ENCODE results near the gene LHCGR. TPM values are rescaled to one million over a fixed set of nuclear protein-coding genes. Genes with fewer than 3 reads are reported as not detected.

The LHCGR gene
- total RNA-seq, 1 experiment from 2014 or later = not detected

DNA sequence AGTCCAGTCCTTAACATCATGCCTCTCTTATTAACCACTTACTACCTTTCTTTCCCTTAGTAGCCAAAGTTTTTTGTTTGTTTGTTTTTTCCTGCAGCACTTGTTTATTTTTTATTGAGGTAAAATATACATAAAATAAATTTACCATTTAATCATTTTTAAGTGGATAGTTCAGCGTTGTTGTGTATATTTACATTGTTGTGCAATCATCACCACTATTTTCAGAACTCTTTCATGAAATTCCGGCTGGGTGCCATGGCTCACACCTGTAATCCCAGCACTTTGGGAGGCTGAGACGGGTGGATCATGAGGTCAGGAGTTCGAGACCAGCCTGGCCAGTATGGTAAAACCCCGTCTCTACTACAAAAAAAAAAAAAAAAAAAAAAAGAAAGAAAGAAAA lies 38.1 kb upstream of the LHCGR start:
- H3K27me3 ChIP-seq (replicated peaks; ENCODE audit: control insufficient read depth, insufficient read depth, low read length) = no peaks in the 10 kb centered on the region
- intact Hi-C loops (cut with micrococcal nuclease; ENCODE audit: unreplicated experiment) = no loop called here
- Mint-ChIP-seq H3K4me3 (ENCODE audit: unreplicated experiment) (no peak overlapping the region), H3K27me3 (ENCODE audit: insufficient read depth, unreplicated experiment) (peaks cover 3% of the 10 kb centered on the region), H3K9me3 (ENCODE audit: unreplicated experiment) (peaks cover 30% of the 10 kb centered on the region), H3K4me1 (ENCODE audit: low read depth, unreplicated experiment) (no peaks in the 10 kb centered on the region), H3K27ac (ENCODE audit: unreplicated experiment) (no peak overlapping the region), H3K36me3 (ENCODE audit: insufficient read depth, unreplicated experiment) (no peaks in the 10 kb centered on the region)
- H3K4me3 ChIP-seq (ENCODE audit: low read depth, low read length) = no peak overlapping the region
- BruUV-seq (replicated peaks) = no TSS peak
- DNase-seq = no peak
- no peaks in the 10 kb centered on the region for H3K9me3 ChIP-seq
- TF ChIP-seq CTCF (IDR thresholded peaks at IDR 0.05; ENCODE audit: insufficient read depth in 1 of 2, low read depth in 1 of 2, low read length in 1 of 2, severe bottlenecking in 1 of 2, unreplicated experiment in 1 of 2) = no peak
- H3K4me1 ChIP-seq = peaks cover 9% of the 10 kb centered on the region
- no peaks in the 10 kb centered on the region for H3K36me3 ChIP-seq (ENCODE audit: control insufficient read depth, insufficient read depth, low read length)
- ChIA-PET CTCF (no interaction called here), POLR2A (no interaction called here)

GRCh38 chr2:48792030-48792429 lies 36.5 kb upstream of the LHCGR start:
- Mint-ChIP-seq H3K9me3 (ENCODE audit: unreplicated experiment) (peaks cover 27% of the 10 kb centered on the region), H3K4me1 (ENCODE audit: low read depth, unreplicated experiment) (no peaks in the 10 kb centered on the region), H3K27me3 (ENCODE audit: insufficient read depth, unreplicated experiment) (peaks cover 3% of the 10 kb centered on the region), H3K4me3 (ENCODE audit: unreplicated experiment) (no peak overlapping the region), H3K36me3 (ENCODE audit: insufficient read depth, unreplicated experiment) (no peaks in the 10 kb centered on the region), H3K27ac (ENCODE audit: unreplicated experiment) (no peak overlapping the region)
- CTCF ChIA-PET = no interaction called here
- no peaks in the 10 kb centered on the region for H3K4me1 ChIP-seq
- H3K27me3 ChIP-seq (replicated peaks; ENCODE audit: control insufficient read depth, insufficient read depth, low read length) = no peaks in the 10 kb centered on the region
- no TSS peak for BruUV-seq (replicated peaks)
- no peaks in the 10 kb centered on the region for H3K9me3 ChIP-seq
- no peak for DNase-seq
- TF ChIP-seq CTCF (IDR thresholded peaks at IDR 0.05; ENCODE audit: insufficient read depth in 1 of 2, low read depth in 1 of 2, low read length in 1 of 2, severe bottlenecking in 1 of 2, unreplicated experiment in 1 of 2) = no peak
- no peak overlapping the region for H3K4me3 ChIP-seq (ENCODE audit: low read depth, low read length)
- POLR2A ChIA-PET = no interaction called here
- intact Hi-C loops (cut with micrococcal nuclease; ENCODE audit: unreplicated experiment) = no loop called here
- no peaks in the 10 kb centered on the region for H3K36me3 ChIP-seq (ENCODE audit: control insufficient read depth, insufficient read depth, low read length)

- Mint-ChIP-seq H3K27me3 (ENCODE audit: insufficient read depth, unreplicated experiment) (peaks cover 3% of the 10 kb centered on the region), H3K27ac (ENCODE audit: unreplicated experiment) (no peak overlapping the region), H3K36me3 (ENCODE audit: insufficient read depth, unreplicated experiment) (no peaks in the 10 kb centered on the region), H3K4me1 (ENCODE audit: low read depth, unreplicated experiment) (no peaks in the 10 kb centered on the region), H3K9me3 (ENCODE audit: unreplicated experiment) (peaks cover 13% of the 10 kb centered on the region), H3K4me3 (ENCODE audit: unreplicated experiment) (no peak overlapping the region)
- ChIA-PET POLR2A (no interaction called here), CTCF (no interaction called here)
- 0 out of 2 replicates have a peak, but pooled peaks cover 2% of the 10 kb centered on the region for H3K9me3 ChIP-seq
- H3K4me1 ChIP-seq = no peaks in the 10 kb centered on the region
- no peaks in the 10 kb centered on the region for H3K36me3 ChIP-seq (ENCODE audit: control insufficient read depth, insufficient read depth, low read length)
- H3K27me3 ChIP-seq (replicated peaks; ENCODE audit: control insufficient read depth, insufficient read depth, low read length) = no peaks in the 10 kb centered on the region
- BruUV-seq (replicated peaks) = no TSS peak
- H3K4me3 ChIP-seq (ENCODE audit: low read depth, low read length) = no peak overlapping the region
- intact Hi-C loops (cut with micrococcal nuclease; ENCODE audit: unreplicated experiment) = no loop called here
- no peak for DNase-seq
- TF ChIP-seq CTCF (IDR thresholded peaks at IDR 0.05; ENCODE audit: insufficient read depth in 1 of 2, low read depth in 1 of 2, low read length in 1 of 2, severe bottlenecking in 1 of 2, unreplicated experiment in 1 of 2) = no peak
Observed at GRCh38 chr2:48790407-48791170, 35.1 kb upstream of the LHCGR start.
